Endometrial microvascular endothelial cells (primary cell): Measurements from ENCODE around the gene MRI1. TPM values are rescaled to one million over a fixed set of nuclear protein-coding genes. Genes with fewer than 3 reads are reported as not detected.

Source experiments
- in situ Hi-C: cut with HindIII; loops from 2 replicates; pipeline ENCODE4 v1.10.0; 2017; ENCODE audit warnings: low sequenced_read_pairs, low pct_unique_long_range_greater_than_20kb; ENCODE audit errors: inconsistent ontology term
- total RNA-seq: library from RNA; depleted of rRNA; stranded (reverse); fragments of >200 nt; gene quantifications from one replicate; pipeline ENCODE4 v1.2.3, GENCODE V29; 2015; ENCODE audit errors: inconsistent ontology term

MRI1 gene
- total RNA-seq, 1 donor from 2014 or later: 33.5 TPM

GRCh38 chr19:13812544-13812943 is 48.2 kb downstream of the MRI1 start:
- in situ Hi-C loops: no loop called here

GRCh38 chr19:13813147-13813546 is 48.8 kb downstream of the MRI1 start:
- in situ Hi-C loops: no loop called here

- in situ Hi-C loops: no loop called here
These were observed 50.2 kb downstream of the MRI1 start for GRCh38 chr19:13814550-13814949.

- in situ Hi-C loops: no loop called here
These were observed 52.8 kb downstream of the MRI1 start for GRCh38 chr19:13817018-13817614.

GRCh38 chr19:13817615-13818371 is 53.5 kb downstream of the MRI1 start:
- in situ Hi-C loops: no loop called here

GRCh38 chr19:13819238-13819637 is 54.9 kb downstream of the MRI1 start:
- in situ Hi-C loops: no loop called here

- in situ Hi-C loops: no loop called here
These were observed 57.0 kb downstream of the MRI1 start for GRCh38 chr19:13821292-13821691.

GRCh38 chr19:13823256-13823655 is 58.9 kb downstream of the MRI1 start:
- in situ Hi-C loops: no loop called here

Other genes starting within 250 kb of the MRI1 start
- gene C19orf53, start 9.9 kb downstream of the MRI1 start, total RNA-seq: 121 TPM
- gene ZSWIM4, start 30.9 kb downstream of the MRI1 start, total RNA-seq: 5.5 TPM
- gene NANOS3, start 112.6 kb downstream of the MRI1 start, total RNA-seq: not detected
- not detected for gene BRME1, start 141.6 kb downstream of the MRI1 start, total RNA-seq
- gene CC2D1A, start 141.7 kb downstream of the MRI1 start, total RNA-seq: 33.8 TPM
- gene PODNL1, start 173.9 kb downstream of the MRI1 start, total RNA-seq: 0.09 TPM
- gene DCAF15, start 188.0 kb downstream of the MRI1 start, total RNA-seq: 49.3 TPM
- 4.6 TPM for gene RFX1, start 241.8 kb downstream of the MRI1 start, total RNA-seq